Activated B cell treated with CpG ODN at 0.5 μM for 24 hours (primary cell): ENCODE results near the gene CLEC12A. TPM values are rescaled to one million over a fixed set of nuclear protein-coding genes. Genes with fewer than 3 reads are reported as not detected.

Experiments
- ATAC-seq: fragments of 200-7000 bp; cut with Tn5 transposase; one replicate; pipeline ENCODE4 v1.10.0; 2021; ENCODE audit warnings: low read depth, mild to moderate bottlenecking, moderate library complexity
- CTCF ChIA-PET: fragments of 350-600 bp; sonication (Branson Sonifier 250); formaldehyde crosslinking; loops from one replicate; lab custom pipeline; 2021; ENCODE audit warnings: antibody characterized with exemption; lab: Charles Lee
- POLR2A ChIA-PET: fragments of 350-600 bp; sonication (Branson Sonifier 250); formaldehyde crosslinking; loops from one replicate; lab custom pipeline; 2021; ENCODE audit warnings: antibody characterized with exemption; lab: Charles Lee
- DNase-seq: peaks from one replicate; pipeline ENCODE4 v3.0.0; 2022
- H3K27ac Mint-ChIP-seq: one replicate; pipeline ENCODE4 v1.8.0; 2020; ENCODE audit warnings: mixed read lengths
- H3K27me3 Mint-ChIP-seq: one replicate; pipeline ENCODE4 v1.8.0; 2021; ENCODE audit warnings: mixed read lengths
- H3K36me3 Mint-ChIP-seq: one replicate; pipeline ENCODE4 v1.8.0; 2021; ENCODE audit warnings: low read depth, mixed read lengths
- H3K4me1 Mint-ChIP-seq: one replicate; pipeline ENCODE4 v1.8.0; 2021; ENCODE audit warnings: mixed read lengths
- H3K4me3 Mint-ChIP-seq: one replicate; pipeline ENCODE4 v1.8.0; 2020; ENCODE audit warnings: mild to moderate bottlenecking, mixed read lengths
- H3K9me3 Mint-ChIP-seq: one replicate; pipeline ENCODE4 v1.8.0; 2020; ENCODE audit warnings: mixed read lengths
- CTCF ChIP-seq: fragments of 200-600 bp; IDR thresholded peaks from one replicate; pipeline ENCODE4 v1.8.0; 2022; ENCODE audit warnings: antibody characterized with exemption, mild to moderate bottlenecking
- intact Hi-C: fragments of 100-400 bp; cut with micrococcal nuclease; formaldehyde crosslinking; loops from one replicate; pipeline ENCODE4 v1.15.1; 2024
- total RNA-seq: library from RNA; stranded (reverse); gene quantifications from 2 replicates; pipeline ENCODE4 v1.2.3, GENCODE V29; 2022

CLEC12A gene
- total RNA-seq, 1 donor from 2014 or later = not detected

GRCh38 chr12:9940375-9940774 is 30.8 kb upstream of the CLEC12A start:
- no peak for TF ChIP-seq CTCF
- H3K27ac Mint-ChIP-seq = no peak overlapping the region
- ATAC-seq (no peak), DNase-seq (no peak)
- H3K4me1 Mint-ChIP-seq = peaks cover 18% of the 10 kb centered on the region
- no peaks in the 10 kb centered on the region for H3K9me3 Mint-ChIP-seq
- no peak overlapping the region for H3K4me3 Mint-ChIP-seq
- POLR2A ChIA-PET = no interaction called here
- CTCF ChIA-PET = interaction anchor here (1.0 to 1.6 kb wide), 7 partner anchors 32 to 251 kb away, joined by 3 to 14 read pairs (median 3); partner anchors contain the start of gene CLEC12B
- H3K36me3 Mint-ChIP-seq = no peaks in the 10 kb centered on the region
- intact Hi-C loops = loop anchor here (1.0 to 10.0 kb wide), 4 partner anchors 72 to 424 kb away; partner anchors contain the start of gene CLEC12B
- H3K27me3 Mint-ChIP-seq = peaks cover 8% of the 10 kb centered on the region

- ChIA-PET CTCF (interaction anchor here (1.5 kb wide), 1 partner anchor 67 kb away, joined by 3 read pairs; no protein-coding TSS in a partner anchor), POLR2A (interaction anchor here (0.6 kb wide), 1 partner anchor 193 kb away, joined by 3 read pairs; no protein-coding TSS in a partner anchor)
- H3K27me3 Mint-ChIP-seq = peaks cover 8% of the 10 kb centered on the region
- ATAC-seq = no peak
- TF ChIP-seq CTCF = no peak
- H3K27ac Mint-ChIP-seq = no peak overlapping the region
- H3K4me3 Mint-ChIP-seq = no peak overlapping the region
- H3K36me3 Mint-ChIP-seq = no peaks in the 10 kb centered on the region
- H3K9me3 Mint-ChIP-seq = no peaks in the 10 kb centered on the region
- H3K4me1 Mint-ChIP-seq = peaks cover 18% of the 10 kb centered on the region
- intact Hi-C loops = loop anchor here (5.0 to 10.0 kb wide), 2 partner anchors 70 to 423 kb away; partner anchors contain the start of gene CLEC12B
- no peak for DNase-seq
Observed at GRCh38 chr12:9941838-9942237, 29.4 kb upstream of the CLEC12A start.

- Mint-ChIP-seq H3K27ac (no peak overlapping the region), H3K36me3 (no peaks in the 10 kb centered on the region), H3K4me3 (peak overlapping the region; percentile 58), H3K27me3 (peaks cover 8% of the 10 kb centered on the region), H3K4me1 (peaks cover 28% of the 10 kb centered on the region), H3K9me3 (no peaks in the 10 kb centered on the region)
- no peak for TF ChIP-seq CTCF
- intact Hi-C loops = loop anchor here (5.0 to 10.0 kb wide), 2 partner anchors 69 to 422 kb away; partner anchors contain the start of gene CLEC12B
- ATAC-seq (peak; percentile 82), DNase-seq (peak; percentile 24)
- ChIA-PET POLR2A (no interaction called here), CTCF (interaction anchor here (1.0 kb wide), 1 partner anchor 196 kb away, joined by 3 read pairs; no protein-coding TSS in a partner anchor)
Observed at GRCh38 chr12:9943240-9943639, 28.0 kb upstream of the CLEC12A start.

GRCh38 chr12:9944391-9944790 is 26.8 kb upstream of the CLEC12A start:
- no peaks in the 10 kb centered on the region for H3K9me3 Mint-ChIP-seq
- intact Hi-C loops = loop anchor here (5.0 to 10.0 kb wide), 2 partner anchors 68 to 420 kb away; partner anchors contain the start of gene CLEC12B
- POLR2A ChIA-PET = no interaction called here

More at GRCh38 chr12:9944391-9944790, 26.8 kb upstream of the CLEC12A start:
- Mint-ChIP-seq H3K4me1 (peaks cover 40% of the 10 kb centered on the region), H3K36me3 (no peaks in the 10 kb centered on the region), H3K27me3 (peaks cover 4% of the 10 kb centered on the region), H3K4me3 (no peak overlapping the region), H3K27ac (no peak overlapping the region)
- TF ChIP-seq CTCF = no peak
- ATAC-seq (no peak), DNase-seq (no peak)
- CTCF ChIA-PET = interaction anchor here (1.0 kb wide), 1 partner anchor 195 kb away, joined by 3 read pairs; no protein-coding TSS in a partner anchor
